Neural cell (in vitro differentiated cells): Measurements from ENCODE around the gene ZBTB5.

Experiments
- CTCF ChIP-seq: fragments of 450-650 bp; IDR thresholded peaks from 2 replicates; pipeline ENCODE4 v1.5.1; 2014; ENCODE audit warnings: antibody characterized with exemption, mild to moderate bottlenecking, moderate library complexity; ENCODE audit not compliant: poor library complexity, severe bottlenecking
- EP300 ChIP-seq: fragments of 450-650 bp; conservative IDR thresholded peaks from 2 replicates; pipeline ENCODE4 v1.6.1; 2014; ENCODE audit warnings: antibody characterized with exemption, mild to moderate bottlenecking, moderate library complexity; ENCODE audit not compliant: poor library complexity, severe bottlenecking
- EZH2 ChIP-seq: fragments of 200-600, 300-800 bp; shearing (Covaris generic), sonication (generic); IDR thresholded peaks from 2 replicates; pipeline ENCODE4 v1.6.1; 2014; ENCODE audit warnings: antibody characterized with exemption, low read length, borderline replicate concordance, mild to moderate bottlenecking; ENCODE audit not compliant: insufficient read depth, poor library complexity, severe bottlenecking
- MXI1 ChIP-seq: fragments of 450-650 bp; conservative IDR thresholded peaks from 2 replicates; pipeline ENCODE4 v1.6.1; 2014; ENCODE audit warnings: antibody characterized with exemption, mild to moderate bottlenecking; ENCODE audit not compliant: poor library complexity, severe bottlenecking
- POLR2AphosphoS5 ChIP-seq: IDR thresholded peaks from 2 replicates; pipeline ENCODE4 v1.6.1; 2012
- RAD21 ChIP-seq: fragments of 450-650 bp; conservative IDR thresholded peaks from 2 replicates; pipeline ENCODE4 v1.6.1; 2014; ENCODE audit warnings: antibody characterized with exemption, mild to moderate bottlenecking, moderate library complexity
- REST ChIP-seq: IDR thresholded peaks from 2 replicates; pipeline ENCODE4 v1.6.1; 2012; ENCODE audit warnings: borderline replicate concordance

- TF ChIP-seq CTCF (no peak), EZH2 (no peak), REST (no peak), EP300 (no peak), POLR2AphosphoS5 (no peak), MXI1 (no peak), RAD21 (no peak)
Observed at GRCh38 chr9:37501957-37502596, 36.8 kb upstream of the ZBTB5 start.
